ENCODE results near the gene CMIP.

- TF ChIP-seq CTCF (IDR thresholded peaks at IDR 0.05) (no peak), POLR2A (IDR thresholded peaks at IDR 0.05) (no peak)
Measured at GRCh38 chr16:81519301-81520150, 74.9 kb downstream of the CMIP start.
